CD4-positive, CD25-positive, alpha-beta regulatory T cell (primary cell): Measurements from ENCODE around the gene TAF4. TPM values are rescaled to one million over a fixed set of nuclear protein-coding genes. Genes with fewer than 3 reads are reported as not detected.

Source experiments
- ATAC-seq, 2 donors: fragments of 150-1000 bp; cut with Tn5 transposase; one replicate each; pipeline ENCODE4 v1.10.0; 2021; ENCODE audit warnings: low read depth in 2 of 2, moderate number of reproducible peaks in 2 of 2, moderate library complexity in 1 of 2
- DNase-seq, 3 donors: peaks; one replicate each; pipeline versions ENCODE4 v3.0.0 to v3.0.0-alpha.2; 2012 to 2022; ENCODE audit warnings: mixed read lengths in 1 of 3
- H3K27ac ChIP-seq: one replicate; pipeline ENCODE4 v1.7.0; 2013; ENCODE audit warnings: mild to moderate bottlenecking, low read length; ENCODE audit not compliant: insufficient read depth, poor library complexity, severe bottlenecking
- H3K27me3 ChIP-seq: one replicate; pipeline ENCODE4 v1.7.0; 2013; ENCODE audit warnings: low read length; ENCODE audit not compliant: control insufficient read depth, insufficient read depth
- H3K36me3 ChIP-seq: one replicate; pipeline ENCODE4 v1.7.0; 2013; ENCODE audit warnings: mild to moderate bottlenecking, low read length, moderate library complexity; ENCODE audit not compliant: control insufficient read depth, insufficient read depth
- H3K4me1 ChIP-seq: 2 replicates; pipeline ENCODE4 v1.7.0; 2013; ENCODE audit warnings: mild to moderate bottlenecking, low read length; ENCODE audit not compliant: insufficient read depth, control insufficient read depth, poor library complexity, severe bottlenecking
- H3K4me3 ChIP-seq: one replicate; pipeline ENCODE4 v1.7.0; 2013; ENCODE audit warnings: low read depth, mild to moderate bottlenecking, low read length, moderate library complexity
- H3K9me3 ChIP-seq, 2 experiments: 1 replicate in 1 of 2; 2 replicates in 1 of 2; pipeline ENCODE4 v1.7.0; 2013; ENCODE audit warnings: low read length in 2 of 2, mild to moderate bottlenecking in 1 of 2, moderate library complexity in 1 of 2; ENCODE audit not compliant: control insufficient read depth in 2 of 2
- H3K27ac Mint-ChIP-seq, 3 donors: one replicate each; pipeline ENCODE4 v1.8.0; 2020 to 2022; ENCODE audit warnings: mild to moderate bottlenecking in 3 of 3, mixed read lengths in 3 of 3, moderate library complexity in 2 of 3
- H3K27me3 Mint-ChIP-seq: one replicate; pipeline ENCODE4 v1.8.0; 2022; ENCODE audit warnings: mild to moderate bottlenecking, mixed read lengths
- H3K36me3 Mint-ChIP-seq: one replicate; pipeline ENCODE4 v1.8.0; 2020; ENCODE audit warnings: mixed read lengths
- H3K4me1 Mint-ChIP-seq, 4 donors: one replicate each; pipeline ENCODE4 v1.8.0; 2020 to 2022; ENCODE audit warnings: mixed read lengths in 4 of 4, mild to moderate bottlenecking in 1 of 4
- H3K4me3 Mint-ChIP-seq, 4 donors: one replicate each; pipeline ENCODE4 v1.8.0; 2020 to 2022; ENCODE audit warnings: mild to moderate bottlenecking in 4 of 4, mixed read lengths in 4 of 4, moderate library complexity in 3 of 4
- H3K9me3 Mint-ChIP-seq, 7 donors: one replicate each; pipeline ENCODE4 v1.8.0; 2020 to 2022; ENCODE audit warnings: mixed read lengths in 7 of 7, mild to moderate bottlenecking in 3 of 7, moderate library complexity in 2 of 7
- polyA plus RNA-seq, 4 donors: library from polyadenylated mRNA; unstranded; fragments of 300-500 nt; fragmentation: Illumina TruSeq; gene quantifications; one replicate each; pipeline ENCODE4 v1.2.3, GENCODE V29; 2021
- total RNA-seq: library from RNA; stranded (reverse); gene quantifications from one replicate; pipeline ENCODE4 v1.2.3, GENCODE V29; 2022

The TAF4 gene
- total and polyA plus RNA-seq, 5 donors from 2014 or later, result 0.76 to 20.4 (median 0.91) TPM

DNA sequence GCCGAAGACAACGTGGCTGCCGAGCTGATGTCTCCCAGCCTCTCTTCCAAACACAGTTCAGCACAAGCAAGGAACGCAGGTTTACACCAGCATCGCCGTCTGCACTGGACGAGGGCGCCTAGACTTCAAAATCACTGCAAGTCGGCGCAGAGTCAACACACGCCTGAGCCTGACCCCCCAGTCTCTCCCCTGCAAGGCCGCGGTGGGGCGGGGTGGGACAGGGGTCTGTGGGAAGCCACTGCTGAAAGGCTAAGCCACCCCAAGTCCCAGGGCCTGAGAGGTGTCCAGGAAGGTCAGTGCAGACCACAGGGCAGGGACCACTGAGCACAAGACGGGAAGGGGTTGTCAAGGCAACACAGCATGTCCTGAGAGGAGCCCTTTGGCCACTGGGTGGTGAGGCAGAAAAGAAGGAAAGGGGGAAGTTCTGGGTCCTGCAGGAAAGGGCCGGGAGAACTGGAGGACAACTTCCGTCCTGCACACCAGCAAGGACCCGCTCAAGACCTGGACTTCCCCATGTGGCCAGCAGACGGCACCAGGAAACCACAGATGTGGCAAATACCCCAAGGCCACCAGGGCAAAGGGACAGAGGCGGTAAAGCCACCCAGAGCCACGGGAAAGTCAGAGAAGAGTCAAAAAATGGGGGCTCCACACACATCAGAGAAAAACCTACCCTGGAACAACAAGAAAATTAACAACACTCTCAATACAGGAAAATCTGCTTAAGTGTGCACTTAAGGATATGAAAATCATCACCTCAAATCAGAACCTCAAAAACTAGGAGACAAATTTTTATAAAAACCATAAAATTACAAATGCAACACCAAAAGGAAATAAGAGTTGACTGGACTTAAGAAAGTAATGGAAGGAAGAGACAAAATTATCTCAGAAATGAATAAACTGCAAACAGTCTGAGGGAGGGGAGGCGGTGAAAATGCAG lies 84.8 kb downstream of the TAF4 start:
- DNase-seq, result no peak
- peaks cover 5% of the 10 kb centered on the region for H3K4me1 ChIP-seq
- H3K27me3 ChIP-seq, result no peaks in the 10 kb centered on the region
- no peak for ATAC-seq
- H3K27me3 Mint-ChIP-seq, result no peaks in the 10 kb centered on the region
- H3K4me3 Mint-ChIP-seq, result peak overlapping the region in 1 of 4 donors; percentile 65
- no peak overlapping the region for H3K4me3 ChIP-seq
- peaks cover 14% of the 10 kb centered on the region for H3K36me3 ChIP-seq
- no peak overlapping the region for H3K27ac ChIP-seq
- H3K9me3 Mint-ChIP-seq, result peaks cover 0 to 14% (median 0%) of the 10 kb centered on the region in 7 donors
- peaks cover 16% of the 10 kb centered on the region for H3K36me3 Mint-ChIP-seq
- peaks cover 4 to 13% of the 10 kb centered on the region in 2 experiments for H3K9me3 ChIP-seq
- H3K4me1 Mint-ChIP-seq, result peaks cover 5 to 20% (median 8%) of the 10 kb centered on the region in 4 donors
- H3K27ac Mint-ChIP-seq, result peak overlapping the region in 1 of 3 donors; percentile 76

DNA sequence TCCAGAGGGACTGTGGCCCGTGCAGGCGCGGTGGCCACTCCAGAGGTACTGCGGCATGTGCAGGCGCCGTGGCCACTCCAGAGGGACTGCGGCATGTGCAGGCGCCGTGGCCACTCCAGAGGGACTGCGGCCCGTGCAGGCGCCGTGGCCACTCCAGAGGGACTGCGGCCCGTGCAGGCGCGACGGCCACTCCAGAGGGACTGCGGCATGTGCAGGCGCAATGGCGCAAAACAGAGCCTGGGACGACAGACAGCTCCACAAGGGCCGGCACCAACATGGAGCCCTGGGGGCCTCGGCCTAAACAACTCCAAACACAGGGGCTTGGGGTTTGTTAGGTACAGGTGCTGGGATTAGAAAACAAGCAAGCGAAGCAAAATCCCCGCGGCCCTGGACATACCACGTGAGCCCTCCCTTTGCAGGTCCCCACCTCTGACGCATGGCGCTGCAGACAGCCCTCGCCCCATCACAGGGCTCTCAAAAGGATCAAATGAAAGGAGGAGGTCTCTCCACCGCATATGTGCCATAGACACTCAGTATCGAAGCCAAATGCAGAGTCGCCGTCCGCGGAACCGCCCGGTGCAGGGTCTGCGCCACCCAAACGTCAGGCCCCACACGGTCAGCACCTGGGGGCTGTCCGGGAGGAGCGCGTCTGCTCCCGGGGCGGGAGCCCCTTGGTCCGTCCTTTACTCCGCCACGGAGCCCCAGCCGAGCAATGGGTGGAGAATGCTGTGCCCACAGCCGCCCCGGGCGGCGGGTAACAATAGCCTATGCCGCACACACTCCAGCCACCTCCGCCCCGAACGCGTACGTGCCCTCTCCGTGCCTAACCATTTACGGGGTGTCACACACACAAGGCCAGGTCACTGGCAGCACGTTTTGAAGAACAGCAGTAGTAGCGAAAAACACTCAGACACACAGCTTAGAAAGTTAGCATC lies 85.7 kb downstream of the TAF4 start:
- no peak for DNase-seq
- H3K36me3 Mint-ChIP-seq, result peaks cover 16% of the 10 kb centered on the region
- Histone ChIP-seq H3K4me3 (no peak overlapping the region), H3K4me1 (peaks cover 5% of the 10 kb centered on the region), H3K27ac (no peak overlapping the region), H3K9me3 (peaks cover 0 to 7% of the 10 kb centered on the region in 2 experiments), H3K27me3 (no peaks in the 10 kb centered on the region), H3K36me3 (peaks cover 16% of the 10 kb centered on the region)
- ATAC-seq, result no peak
- no peak overlapping the region for H3K4me3 Mint-ChIP-seq
- H3K27me3 Mint-ChIP-seq, result no peaks in the 10 kb centered on the region
- no peak overlapping the region for H3K27ac Mint-ChIP-seq
- H3K4me1 Mint-ChIP-seq, result peaks cover 5 to 18% (median 8%) of the 10 kb centered on the region in 4 donors
- H3K9me3 Mint-ChIP-seq, result peaks cover 0 to 14% (median 0%) of the 10 kb centered on the region in 7 donors

DNA sequence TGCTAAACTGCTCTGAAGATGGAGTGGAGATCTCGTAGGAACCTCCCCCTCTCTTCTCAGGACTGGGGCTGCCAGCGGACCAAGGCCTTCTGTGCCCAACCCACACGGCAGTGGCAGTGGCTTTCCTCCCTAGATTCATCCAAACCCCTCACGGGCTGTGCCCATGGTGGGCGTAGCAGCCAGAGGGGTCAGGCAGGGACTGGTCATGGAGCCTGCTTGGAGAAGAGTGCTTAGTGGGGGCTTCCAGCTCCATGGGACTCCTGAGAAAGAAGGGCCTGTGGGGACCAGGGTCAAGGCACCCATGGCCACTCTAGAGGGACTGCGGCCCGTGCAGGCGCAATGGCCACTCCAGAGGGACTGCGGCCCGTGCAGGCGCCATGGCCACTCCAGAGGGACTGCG lies 86.6 kb downstream of the TAF4 start:
- Mint-ChIP-seq H3K4me3 (no peak overlapping the region), H3K9me3 (peaks cover 0 to 11% (median 0%) of the 10 kb centered on the region in 7 donors), H3K27ac (no peak overlapping the region), H3K27me3 (no peaks in the 10 kb centered on the region), H3K4me1 (peaks cover 5 to 16% (median 8%) of the 10 kb centered on the region in 4 donors), H3K36me3 (peaks cover 20% of the 10 kb centered on the region)
- ATAC-seq (no peak), DNase-seq (no peak)
- Histone ChIP-seq H3K27ac (no peak overlapping the region), H3K4me1 (peaks cover 5% of the 10 kb centered on the region), H3K4me3 (no peak overlapping the region), H3K9me3 (peaks cover 0 to 7% of the 10 kb centered on the region in 2 experiments), H3K36me3 (peaks cover 20% of the 10 kb centered on the region), H3K27me3 (no peaks in the 10 kb centered on the region)

DNA sequence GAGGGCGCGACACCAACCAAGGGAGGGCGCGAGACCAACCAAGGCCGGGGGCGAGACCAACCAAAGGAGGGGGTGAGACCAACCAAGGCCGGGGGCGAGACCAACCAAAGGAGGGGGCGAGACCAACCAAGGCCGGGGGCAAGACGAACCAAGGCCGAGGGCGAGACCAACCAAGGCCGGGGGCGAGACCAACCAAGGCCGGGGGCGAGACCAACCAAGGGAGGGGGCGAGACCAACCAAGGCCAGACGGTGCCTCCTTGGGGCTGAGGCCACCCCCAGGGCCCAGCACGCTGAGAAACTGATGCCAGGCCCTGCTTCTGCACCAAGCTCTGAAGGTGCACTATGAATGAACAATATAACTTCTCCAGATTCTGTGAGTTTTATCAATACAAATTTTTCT lies 87.2 kb downstream of the TAF4 start:
- Histone ChIP-seq H3K4me3 (no peak overlapping the region), H3K9me3 (peaks cover 0 to 7% of the 10 kb centered on the region in 2 experiments), H3K27me3 (no peaks in the 10 kb centered on the region), H3K36me3 (peaks cover 19% of the 10 kb centered on the region), H3K27ac (no peak overlapping the region), H3K4me1 (peaks cover 5% of the 10 kb centered on the region)
- no peak overlapping the region for H3K4me3 Mint-ChIP-seq
- ATAC-seq (no peak), DNase-seq (no peak)
- H3K9me3 Mint-ChIP-seq, result peaks cover 0 to 8% (median 0%) of the 10 kb centered on the region in 7 donors
- peaks cover 5 to 11% (median 6%) of the 10 kb centered on the region in 4 donors for H3K4me1 Mint-ChIP-seq
- H3K36me3 Mint-ChIP-seq, result peaks cover 18% of the 10 kb centered on the region
- H3K27me3 Mint-ChIP-seq, result no peaks in the 10 kb centered on the region
- no peak overlapping the region for H3K27ac Mint-ChIP-seq

DNA sequence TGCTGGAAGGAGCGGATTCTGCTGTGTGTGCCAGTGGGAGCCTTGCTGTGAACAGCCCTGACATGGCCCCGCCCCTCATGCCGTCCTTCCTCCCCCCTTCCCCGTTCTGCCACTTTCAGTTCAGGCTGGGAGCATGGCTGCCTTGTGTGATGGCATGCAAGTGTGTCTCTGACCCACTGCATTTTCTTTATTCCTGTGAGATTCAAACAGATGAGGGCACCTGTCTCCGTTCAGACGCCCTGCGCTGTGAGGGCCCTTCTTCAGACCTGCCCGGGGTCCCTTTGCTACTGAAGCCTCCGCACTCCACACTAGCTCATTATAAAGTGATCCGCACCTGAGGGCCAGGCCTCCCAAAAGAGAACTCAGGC lies 88.3 kb downstream of the TAF4 start:
- Histone ChIP-seq H3K4me3 (no peak overlapping the region), H3K27ac (no peak overlapping the region), H3K4me1 (peaks cover 5% of the 10 kb centered on the region), H3K9me3 (peaks cover 0 to 6% of the 10 kb centered on the region in 2 experiments), H3K36me3 (peaks cover 28% of the 10 kb centered on the region), H3K27me3 (no peaks in the 10 kb centered on the region)
- Mint-ChIP-seq H3K27me3 (no peaks in the 10 kb centered on the region), H3K4me3 (no peak overlapping the region), H3K4me1 (peaks cover 5 to 11% (median 6%) of the 10 kb centered on the region in 4 donors), H3K9me3 (peaks cover 0 to 8% (median 2%) of the 10 kb centered on the region in 7 donors), H3K36me3 (peaks cover 29% of the 10 kb centered on the region), H3K27ac (peak overlapping the region in 1 of 3 donors; percentile 62)
- DNase-seq (no peak), ATAC-seq (no peak)

DNA sequence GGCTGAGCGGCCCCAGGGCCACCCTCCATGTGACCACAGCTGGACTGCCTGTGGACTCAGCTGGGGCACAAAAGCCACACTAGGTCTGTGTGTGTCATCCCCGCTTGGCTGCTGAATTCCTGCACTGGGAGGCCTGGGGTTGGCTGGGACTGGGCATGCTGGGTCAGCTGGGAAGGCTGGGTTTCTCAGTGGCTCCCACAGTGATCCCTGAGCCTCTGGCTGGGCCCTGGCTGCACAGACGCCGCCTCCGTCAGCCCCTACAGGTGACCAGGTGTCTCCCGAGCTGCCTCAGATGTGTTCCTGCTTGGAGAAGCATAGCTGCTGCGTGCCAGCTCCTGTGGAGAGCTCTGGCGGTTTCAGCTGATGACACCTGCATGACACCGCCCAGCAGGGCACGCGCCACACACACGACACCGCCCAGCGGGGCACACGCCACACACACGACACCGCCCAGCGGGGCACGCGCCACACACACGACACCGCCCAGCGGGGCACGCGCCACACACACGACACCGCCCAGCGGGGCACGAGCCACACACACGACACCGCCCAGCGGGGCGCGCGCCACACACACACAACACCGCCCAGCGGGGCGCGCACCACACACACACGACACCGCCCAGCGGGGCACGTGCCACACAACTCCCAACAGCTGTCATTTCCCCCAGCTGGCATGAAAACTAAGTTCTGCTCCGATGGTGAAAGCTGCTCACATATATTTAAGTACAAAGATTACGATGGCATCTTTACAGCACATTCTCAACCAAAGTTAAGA lies 88.8 kb downstream of the TAF4 start:
- no peak for ATAC-seq
- no peak for DNase-seq
- Histone ChIP-seq H3K27ac (no peak overlapping the region), H3K4me3 (no peak overlapping the region), H3K27me3 (no peaks in the 10 kb centered on the region), H3K9me3 (no peaks in the 10 kb centered on the region), H3K4me1 (no peaks in the 10 kb centered on the region), H3K36me3 (peaks cover 30% of the 10 kb centered on the region)
- Mint-ChIP-seq H3K27ac (no peak overlapping the region), H3K36me3 (peaks cover 32% of the 10 kb centered on the region), H3K27me3 (no peaks in the 10 kb centered on the region), H3K4me3 (no peak overlapping the region), H3K9me3 (peaks cover 0 to 6% (median 2%) of the 10 kb centered on the region in 7 donors), H3K4me1 (peaks cover 4 to 7% (median 5%) of the 10 kb centered on the region in 4 donors)

DNA sequence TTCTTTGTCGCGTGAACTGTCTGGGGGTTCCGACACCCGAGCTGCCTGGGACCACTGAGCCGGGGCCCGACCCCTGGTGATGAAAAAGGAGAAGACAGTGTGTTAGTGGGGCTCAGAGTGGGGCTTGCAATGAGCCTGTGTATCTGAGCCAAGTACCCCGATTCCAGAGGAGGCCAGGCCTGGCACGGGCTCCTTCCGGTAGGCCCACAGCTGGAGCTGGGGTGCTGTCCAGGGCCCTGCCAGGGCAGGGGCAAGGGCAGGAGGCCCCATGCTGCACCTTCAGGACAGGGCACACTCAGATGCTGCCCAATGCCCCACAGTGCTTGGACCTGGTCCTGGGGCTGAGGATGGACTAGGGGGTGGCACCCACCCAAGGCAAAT lies 89.4 kb downstream of the TAF4 start:
- DNase-seq (no peak), ATAC-seq (no peak)
- H3K27ac Mint-ChIP-seq, result no peak overlapping the region
- H3K27me3 Mint-ChIP-seq, result no peaks in the 10 kb centered on the region
- peaks cover 0 to 6% (median under 1%) of the 10 kb centered on the region in 7 donors for H3K9me3 Mint-ChIP-seq
- no peaks in the 10 kb centered on the region for H3K4me1 ChIP-seq
- no peaks in the 10 kb centered on the region for H3K27me3 ChIP-seq
- H3K9me3 ChIP-seq, result no peaks in the 10 kb centered on the region
- peaks cover 30% of the 10 kb centered on the region for H3K36me3 Mint-ChIP-seq
- H3K4me3 Mint-ChIP-seq, result no peak overlapping the region
- no peak overlapping the region for H3K4me3 ChIP-seq
- peaks cover 2 to 4% (median 2%) of the 10 kb centered on the region in 4 donors for H3K4me1 Mint-ChIP-seq
- peaks cover 30% of the 10 kb centered on the region for H3K36me3 ChIP-seq
- no peak overlapping the region for H3K27ac ChIP-seq
